Dermis blood vessel endothelial cell (primary cell): ENCODE results near the gene MAPK13. TPM values are rescaled to one million over a fixed set of nuclear protein-coding genes. Genes with fewer than 3 reads are reported as not detected.
"Not testable (repeated sequence)": the region's sequence is repeated elsewhere in the genome, so short reads cannot be mapped to it uniquely, and the experiment has no call there.

Experiments
- DNase-seq: peaks from one replicate; pipeline ENCODE4 v3.0.0; 2010
- total RNA-seq: library from RNA; depleted of rRNA; stranded (reverse); fragments of >200 nt; gene quantifications from 2 replicates; pipeline ENCODE4 v1.2.3, GENCODE V29; 2014

Gene MAPK13
- total RNA-seq, 1 donor from 2014 or later = 5.6 TPM

GRCh38 chr6:36128793-36129192 lies 1.5 kb upstream of the MAPK13 start:
- DNase-seq = no peak

- not testable (repeated sequence) for DNase-seq
These were observed 979 bp upstream of the MAPK13 start for GRCh38 chr6:36129334-36129733.

- peak; percentile 28 for DNase-seq
These were observed 576 bp downstream of the MAPK13 start for GRCh38 chr6:36130667-36131510.

GRCh38 chr6:36131511-36132245 lies 1.4 kb downstream of the MAPK13 start:
- DNase-seq = peak; percentile 92

- DNase-seq = no peak
These were observed 2.1 kb downstream of the MAPK13 start for GRCh38 chr6:36132246-36132895.

GRCh38 chr6:36133148-36133547 lies 2.8 kb downstream of the MAPK13 start:
- no peak for DNase-seq

- DNase-seq = no peak
These were observed 3.6 kb downstream of the MAPK13 start for GRCh38 chr6:36133912-36134311.

GRCh38 chr6:36135053-36135731 lies 4.9 kb downstream of the MAPK13 start:
- DNase-seq = no peak

GRCh38 chr6:36136034-36136433 lies 5.7 kb downstream of the MAPK13 start:
- no peak for DNase-seq

- DNase-seq = no peak
These were observed 6.2 kb downstream of the MAPK13 start for GRCh38 chr6:36136551-36136950.

- no peak for DNase-seq
These were observed 8.4 kb downstream of the MAPK13 start for GRCh38 chr6:36138667-36139066.

- peak; percentile 60 for DNase-seq
These were observed 9.1 kb downstream of the MAPK13 start for GRCh38 chr6:36139431-36139830.

GRCh38 chr6:36139991-36140710 lies 9.8 kb downstream of the MAPK13 start:
- DNase-seq = no peak

GRCh38 chr6:36141091-36141490 lies 10.8 kb downstream of the MAPK13 start:
- DNase-seq = no peak

GRCh38 chr6:36141961-36142360 lies 11.6 kb downstream of the MAPK13 start:
- DNase-seq = no peak

GRCh38 chr6:36142971-36143838 lies 12.9 kb downstream of the MAPK13 start:
- no peak for DNase-seq

GRCh38 chr6:36145495-36145894 lies 15.2 kb downstream of the MAPK13 start:
- DNase-seq = no peak

GRCh38 chr6:36147294-36147693 lies 17.0 kb downstream of the MAPK13 start:
- DNase-seq = no peak

GRCh38 chr6:36149476-36149875 lies 19.2 kb downstream of the MAPK13 start:
- DNase-seq = no peak

- no peak for DNase-seq
These were observed 20.0 kb downstream of the MAPK13 start for GRCh38 chr6:36150283-36150682.

GRCh38 chr6:36154286-36154685 lies 24.0 kb downstream of the MAPK13 start:
- DNase-seq = no peak
